ENCODE results near the gene MRPL24.

MRPL24 gene

DNA sequence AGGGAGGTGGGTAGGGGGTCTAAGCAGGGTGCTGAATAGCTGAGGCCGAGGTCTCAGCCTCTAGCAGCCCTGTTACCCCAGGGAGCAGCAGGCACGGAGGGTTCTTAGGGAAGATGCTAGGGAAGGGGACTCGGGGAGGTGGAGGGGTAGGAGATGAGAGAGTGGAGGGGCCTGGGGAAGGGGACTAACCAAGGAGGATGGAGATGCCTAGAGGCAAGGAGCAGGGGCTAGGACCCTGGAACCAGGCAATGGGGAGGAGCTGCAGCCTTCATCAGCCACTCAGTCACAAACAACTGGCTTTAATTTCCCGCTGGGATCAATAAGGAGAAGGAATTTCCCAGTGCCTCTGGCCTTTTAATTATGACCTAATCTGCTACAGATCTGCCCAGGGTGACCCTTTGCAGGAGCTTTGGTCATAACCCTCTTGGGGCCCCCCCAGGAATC is 32.6 kb downstream of the MRPL24 start:
- no peak for DNase-seq

DNA sequence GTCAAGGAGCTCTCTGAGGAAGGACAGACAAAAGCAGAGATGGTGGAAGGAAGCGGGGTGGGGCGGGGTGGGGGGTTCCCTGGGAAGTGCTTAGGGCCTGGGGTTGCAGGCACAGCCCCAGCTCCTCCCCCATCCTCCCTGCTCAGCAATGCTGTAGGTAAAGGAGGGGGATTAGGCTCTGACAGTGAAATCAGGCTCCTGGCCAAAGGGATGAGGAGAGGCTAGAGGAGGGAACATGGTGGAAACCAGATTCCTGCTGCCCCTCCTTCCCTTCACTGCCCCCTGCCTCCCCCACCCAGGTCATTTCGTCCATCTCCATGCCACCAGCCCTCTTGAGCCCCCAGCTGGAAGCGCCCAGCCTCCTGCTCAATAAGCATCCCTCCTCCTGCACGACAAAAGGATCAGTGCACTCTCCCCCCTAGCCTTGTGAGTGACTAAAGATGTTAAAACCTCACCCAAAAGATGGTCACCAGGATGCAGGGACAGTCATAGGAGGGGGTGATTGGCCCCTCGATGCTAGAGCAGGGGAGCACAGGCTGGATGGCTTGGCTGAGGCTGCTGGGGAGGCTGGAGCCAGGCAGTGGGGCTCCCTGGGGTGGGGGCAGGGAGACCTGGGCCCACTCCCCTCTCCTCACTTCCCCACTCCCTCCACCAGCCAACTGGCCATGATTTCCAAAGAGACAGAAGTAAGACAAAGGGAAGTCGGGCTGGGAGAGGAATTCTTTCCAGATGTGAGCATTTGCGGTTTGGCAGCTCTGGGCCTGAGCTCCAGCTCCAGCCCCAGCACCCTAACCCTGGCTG is 33.3 kb downstream of the MRPL24 start:
- no peak for DNase-seq

DNA sequence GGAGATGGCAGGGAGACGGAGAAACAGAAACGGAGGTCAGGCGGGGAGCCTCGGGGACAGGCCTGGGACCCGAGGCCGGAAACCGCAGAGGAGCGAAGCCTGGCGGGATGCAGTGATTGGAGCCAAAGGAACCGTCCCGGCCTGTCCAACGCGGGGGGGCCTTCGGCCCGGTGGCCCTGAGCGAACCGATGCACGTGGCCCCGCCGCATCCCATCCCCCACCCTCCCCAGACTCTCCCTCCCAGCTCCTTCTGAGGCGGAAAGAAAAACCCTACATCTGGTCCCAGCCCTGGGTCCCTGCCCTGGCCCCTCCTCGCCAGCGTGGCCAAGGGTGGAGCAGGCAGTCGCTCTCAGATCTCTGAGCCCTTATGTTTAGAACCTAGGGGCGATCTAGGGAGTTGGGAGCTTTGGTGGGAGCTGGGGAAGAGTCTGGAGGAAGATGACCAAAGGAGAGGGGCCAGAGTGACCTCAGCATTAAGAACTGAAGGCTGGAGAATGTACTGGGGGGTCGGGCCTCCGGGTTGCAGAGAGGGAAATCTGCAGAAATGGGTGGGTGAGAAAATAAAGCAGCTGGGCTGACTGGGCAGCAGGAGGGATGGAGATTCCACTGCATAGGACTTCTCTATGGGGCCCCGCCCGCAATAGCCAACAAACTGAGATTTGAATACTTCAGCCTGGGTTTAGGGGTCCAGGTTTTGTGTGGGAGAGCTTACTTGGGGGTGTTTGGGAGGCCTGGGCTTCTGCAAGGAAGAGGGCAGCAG is 34.1 kb downstream of the MRPL24 start:
- DNase-seq = no peak

DNA sequence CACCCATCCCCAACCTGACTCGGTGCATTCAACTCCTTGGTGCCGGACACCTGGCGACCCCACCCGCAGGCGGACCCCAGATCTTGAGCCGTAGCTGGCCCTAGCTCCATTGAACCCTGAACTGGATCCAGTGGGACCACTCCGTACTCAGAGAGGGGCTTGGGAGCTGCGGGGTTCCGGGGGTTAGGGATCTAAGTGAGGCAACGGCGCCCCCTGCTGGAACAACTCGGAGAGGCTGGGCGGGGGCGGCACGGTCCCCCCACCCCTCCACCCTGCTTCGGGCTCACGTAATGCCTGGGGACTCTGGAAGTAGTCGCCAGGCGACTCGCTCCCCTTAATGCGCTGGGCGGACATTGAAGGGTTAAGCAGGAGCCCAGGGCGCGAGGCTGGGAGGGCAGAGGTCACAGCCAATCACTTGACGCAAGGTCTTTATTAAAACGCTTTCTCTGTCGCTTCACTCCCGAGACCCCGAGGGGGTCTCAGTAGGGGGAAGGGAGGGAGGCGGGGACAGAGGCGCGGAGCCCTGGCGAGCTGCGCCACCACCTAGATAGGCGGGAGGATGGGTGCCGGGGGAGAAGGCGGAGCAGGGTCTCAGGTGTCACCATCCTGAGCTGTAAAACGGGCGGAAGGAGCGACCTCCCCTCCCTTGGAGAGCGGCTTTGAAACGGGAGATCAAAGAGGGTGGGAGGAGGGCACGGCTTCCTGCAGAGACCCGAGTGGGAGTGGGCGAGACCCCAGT is 34.8 kb downstream of the MRPL24 start:
- DNase-seq = peak; percentile 66

DNA sequence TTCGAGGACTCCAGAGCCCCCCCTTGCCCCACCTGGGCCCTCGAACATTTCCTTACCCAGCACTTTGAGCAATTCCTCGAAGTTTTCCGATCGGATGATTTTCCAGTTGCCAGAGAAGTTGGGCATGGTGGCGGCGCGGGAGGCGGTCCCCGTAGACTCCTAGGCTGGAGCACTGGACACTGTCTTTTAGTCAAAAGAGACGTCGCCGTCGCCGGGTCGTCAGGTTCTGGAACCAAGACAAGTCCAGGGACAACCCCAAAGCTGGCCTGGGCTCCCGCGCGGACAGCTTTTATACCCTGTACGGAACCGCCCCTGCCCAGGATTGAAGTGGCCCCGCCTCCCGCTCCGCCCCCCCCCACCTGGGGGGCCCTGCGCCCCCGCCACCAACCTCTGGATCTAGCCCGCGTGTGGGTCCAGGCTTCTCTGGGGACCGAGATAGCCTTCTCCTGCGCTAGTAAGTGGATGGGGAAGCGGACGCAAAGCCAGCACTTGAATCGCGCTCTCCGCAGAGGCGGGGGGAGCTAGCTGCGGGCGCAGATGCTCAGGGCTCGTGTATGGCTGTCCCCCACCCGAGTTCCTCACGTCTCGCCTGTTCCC is 35.5 kb downstream of the MRPL24 start, which contains the start of gene CRABP2:
Gene CRABP2, minus strand, starts transcription at position 263 of the 597 bp plus-strand sequence. Its CDS starts 137 bp downstream, at position 126.
- DNase-seq = no peak

DNA sequence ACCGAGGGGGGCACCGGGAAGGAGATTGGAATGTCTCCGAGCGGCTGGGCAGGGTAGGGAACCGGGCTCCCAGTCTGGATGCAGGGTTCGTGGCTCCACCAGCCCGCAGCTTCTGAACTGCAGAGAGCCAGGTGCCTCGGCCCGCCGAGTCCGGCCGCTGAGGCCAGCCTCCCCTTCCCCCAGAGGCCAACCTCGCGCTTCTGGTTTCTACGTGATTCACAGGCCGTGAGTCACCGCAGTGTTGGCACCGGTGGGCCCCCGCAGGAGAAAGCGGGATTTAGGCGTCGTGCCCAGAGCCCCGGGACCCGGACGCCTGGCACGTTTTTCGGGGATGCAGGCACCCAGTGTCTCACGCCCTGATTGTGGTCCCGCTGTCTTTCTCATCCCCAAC is 36.0 kb downstream of the MRPL24 start:
- peak; percentile 24 for DNase-seq

DNA sequence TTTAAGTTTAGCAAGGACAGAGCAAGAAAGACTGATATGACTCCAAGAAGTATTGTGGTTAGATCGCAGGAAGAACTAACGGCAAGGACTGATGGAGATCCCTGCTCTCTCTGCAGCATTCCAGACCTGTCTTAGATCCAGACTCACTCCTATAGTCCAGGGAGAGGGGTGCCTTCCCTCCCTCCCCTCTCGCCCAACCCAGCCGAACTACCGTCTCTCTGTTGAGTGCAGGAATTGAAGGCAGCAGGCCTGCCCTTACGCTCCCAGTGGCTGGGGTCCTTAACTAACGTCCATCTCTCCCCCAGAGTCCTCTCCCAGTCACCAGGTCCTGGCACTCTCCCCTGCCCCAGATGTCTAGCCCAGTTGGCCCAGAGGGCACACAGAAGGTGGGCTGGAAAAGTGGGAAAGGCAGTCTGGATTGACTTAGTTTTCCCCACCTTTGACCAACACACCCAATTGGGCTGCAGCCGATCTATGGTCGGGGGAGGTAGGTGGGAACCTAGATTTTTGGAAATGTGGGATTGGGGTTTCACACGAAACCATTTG is 36.6 kb downstream of the MRPL24 start:
- DNase-seq = no peak

DNA sequence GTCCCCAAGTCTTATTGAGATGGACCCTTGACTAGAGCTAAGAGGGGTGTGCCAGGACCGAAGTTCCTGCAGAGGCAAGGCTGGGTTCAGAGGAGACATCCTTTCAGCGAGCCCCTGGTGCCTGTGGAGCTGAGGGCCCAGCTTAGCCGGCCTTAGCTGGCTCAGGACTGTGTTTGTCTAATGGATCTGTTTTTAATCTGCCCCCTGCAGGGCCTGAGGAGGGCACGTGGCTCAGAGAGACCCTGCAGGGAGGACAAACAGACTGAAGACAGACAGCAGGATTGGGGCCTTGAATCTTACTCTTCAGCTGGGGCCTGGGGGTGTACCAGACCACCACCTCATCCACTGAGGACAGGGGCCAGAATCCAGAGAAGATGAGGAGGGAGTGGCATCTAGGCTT is 37.1 kb downstream of the MRPL24 start:
- no peak for DNase-seq

DNA sequence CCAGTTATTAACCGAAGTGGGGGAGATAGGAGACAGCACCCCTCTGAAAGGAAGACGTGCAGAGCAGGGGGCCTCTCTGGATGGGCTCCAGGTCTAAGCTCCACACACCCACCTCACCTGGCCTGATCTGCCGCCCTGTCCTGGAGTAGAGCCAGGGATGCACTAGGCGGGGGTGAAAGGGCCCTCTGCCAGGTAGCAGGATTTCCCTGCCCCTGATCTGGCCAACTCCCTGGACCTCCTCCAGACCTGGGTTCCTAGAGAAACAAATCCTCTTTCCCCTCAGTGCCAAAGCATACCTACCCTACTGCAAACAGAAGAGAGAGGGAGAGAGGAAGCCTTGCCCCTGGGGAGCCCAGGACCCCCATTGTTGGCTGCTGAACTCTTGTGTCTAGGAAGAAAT is 37.6 kb downstream of the MRPL24 start:
- no peak for DNase-seq

DNA sequence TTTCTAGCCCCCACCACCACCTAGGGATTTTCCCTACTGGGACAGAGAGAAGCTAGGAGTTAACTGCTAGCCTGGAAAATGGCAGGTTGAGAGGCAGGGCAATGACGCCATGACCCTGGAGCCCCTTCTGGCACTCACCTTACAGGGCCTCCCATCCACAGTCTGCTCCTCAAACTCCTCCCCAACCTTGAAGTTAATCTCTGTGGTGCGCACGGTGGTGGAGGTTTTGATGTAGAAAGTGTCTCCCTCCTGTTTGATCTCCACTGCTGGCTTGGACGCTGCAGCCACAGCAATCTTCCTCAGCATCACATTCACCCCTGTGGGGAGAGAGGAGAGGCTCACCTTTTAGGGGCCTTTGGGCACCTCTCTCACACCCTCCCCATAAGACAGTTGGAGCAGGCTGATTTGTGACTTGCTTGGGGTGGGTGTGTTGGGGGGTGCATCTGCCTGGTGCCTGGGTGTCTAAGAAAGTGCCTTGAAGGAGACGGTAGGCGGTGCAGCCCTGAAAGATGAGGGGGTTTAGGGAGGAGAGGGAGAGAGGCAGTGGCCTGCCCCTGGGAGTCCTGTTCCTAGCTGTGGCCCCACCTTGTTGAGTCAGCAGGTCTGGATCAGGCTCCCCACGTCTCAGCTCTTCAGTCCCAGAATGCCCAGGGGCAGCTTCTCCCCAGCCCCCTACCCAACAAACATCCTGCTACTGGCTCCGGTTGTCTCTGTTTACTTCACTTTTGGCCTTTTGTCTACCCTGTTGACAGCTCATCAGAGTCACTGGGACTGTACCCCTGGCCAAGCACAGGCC is 40.0 kb downstream of the MRPL24 start:
- DNase-seq = no peak

DNA sequence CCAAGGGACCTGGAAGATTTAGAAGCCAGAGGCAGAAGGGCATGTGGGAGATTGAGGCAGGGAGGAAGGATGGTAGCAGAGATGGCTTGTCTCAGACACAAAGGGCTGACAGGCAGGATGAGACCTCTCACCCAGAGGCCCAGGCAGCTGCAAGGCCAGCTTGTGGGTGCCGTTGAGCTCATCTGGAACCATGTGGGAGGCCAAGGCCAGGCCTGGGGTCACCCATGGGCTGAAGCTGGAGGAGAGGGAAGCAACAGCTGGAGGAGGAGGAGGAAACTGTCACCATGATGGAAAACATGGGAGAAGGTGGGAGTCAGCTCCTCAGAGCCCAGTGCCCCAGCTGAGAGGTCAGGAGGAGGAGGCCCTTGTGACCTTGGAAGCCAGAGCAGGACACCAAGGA is 41.9 kb downstream of the MRPL24 start:
- no peak for DNase-seq

DNA sequence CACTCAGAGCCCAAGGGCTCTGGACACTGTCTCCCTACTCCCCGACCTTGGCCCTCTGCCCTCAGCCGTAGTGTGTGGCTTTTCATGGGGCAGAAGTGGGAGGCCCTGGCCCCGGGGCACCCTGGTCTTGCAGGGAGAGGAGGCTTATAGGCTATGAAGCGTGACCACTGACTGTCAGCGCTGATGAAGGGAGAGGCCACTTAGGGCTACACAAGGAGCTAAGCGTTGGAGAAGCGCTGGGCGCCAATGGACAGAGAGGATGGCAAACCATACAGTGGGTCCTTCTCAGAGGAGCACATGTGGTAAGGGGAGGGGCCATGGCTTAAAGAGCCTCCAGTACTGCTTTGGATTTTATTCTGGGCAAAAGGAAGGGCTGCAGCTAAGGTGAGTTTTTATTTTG is 43.4 kb downstream of the MRPL24 start:
- DNase-seq = no peak

DNA sequence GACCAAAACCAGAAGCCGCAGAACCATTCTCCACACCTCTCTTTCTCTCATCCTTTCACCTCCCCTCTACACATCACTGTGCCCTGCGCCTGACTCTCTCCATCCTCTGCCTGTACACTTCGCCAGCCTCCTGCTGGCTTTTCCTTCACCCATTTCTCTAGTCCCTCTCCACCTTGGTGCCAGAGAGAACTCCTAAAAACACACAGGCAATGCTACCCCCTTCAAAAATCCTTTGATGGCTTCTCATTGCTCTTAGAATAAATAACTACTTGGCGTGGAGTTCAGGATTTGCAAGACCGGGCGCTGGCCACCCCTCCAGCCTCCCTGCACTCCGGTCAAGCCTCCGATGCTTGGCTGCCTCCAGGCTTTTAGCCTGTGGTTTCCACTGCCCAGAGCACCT is 44.1 kb downstream of the MRPL24 start:
- DNase-seq = no peak

DNA sequence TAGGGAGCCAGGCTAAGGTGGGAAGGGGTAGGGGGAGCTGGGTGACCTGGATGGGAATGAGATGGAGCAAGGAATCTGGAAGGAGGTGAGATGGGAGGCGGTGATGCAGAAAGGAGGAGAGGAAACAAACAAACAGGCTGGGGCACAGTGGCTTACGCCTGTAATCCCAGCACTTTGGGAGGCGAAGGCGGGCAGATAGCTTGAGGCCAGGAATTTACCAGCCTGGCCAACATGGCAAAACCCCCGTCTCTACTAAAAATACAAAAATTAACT is 46.3 kb downstream of the MRPL24 start:
- no peak for DNase-seq

DNA sequence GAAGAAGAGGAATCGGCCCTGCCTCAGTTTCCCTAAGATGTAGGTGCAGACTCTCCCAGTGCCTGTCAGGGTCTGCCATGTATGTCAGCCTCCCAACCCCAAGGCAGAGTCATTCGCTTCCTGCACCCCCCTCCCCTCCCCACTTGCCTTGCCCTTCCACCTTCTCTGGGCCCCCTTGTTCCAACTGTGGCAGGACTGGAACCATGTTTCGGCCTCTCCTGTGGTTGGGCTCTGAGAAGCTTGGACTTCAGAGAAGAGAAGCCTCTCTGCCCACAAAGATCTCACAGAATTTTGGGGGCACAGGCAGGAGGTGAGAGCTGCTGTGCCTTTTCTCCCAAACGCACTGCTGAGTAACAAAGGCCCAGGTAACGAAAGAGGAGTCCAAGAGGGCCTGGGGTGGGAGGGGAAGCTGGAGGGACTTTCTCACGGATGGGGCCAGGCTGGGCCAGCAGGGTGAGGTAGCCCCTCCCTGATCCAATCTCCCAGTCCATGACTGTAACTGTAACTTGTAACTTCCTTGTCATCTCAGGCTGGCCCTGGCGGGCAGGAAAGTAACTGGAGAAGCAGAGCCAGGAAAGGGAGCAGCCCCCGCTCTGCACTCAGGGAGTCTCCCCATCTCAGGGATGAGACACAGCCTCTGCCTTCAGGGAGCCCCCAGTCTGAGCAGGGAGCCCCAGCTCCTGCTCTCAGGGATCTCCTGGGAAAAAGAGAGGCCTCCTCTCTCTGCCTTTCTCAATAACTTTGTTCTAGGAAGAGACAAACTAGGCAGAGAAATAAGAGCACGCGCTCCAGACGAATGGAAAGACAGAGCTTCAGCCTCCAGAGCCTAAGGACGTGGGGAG is 46.8 kb downstream of the MRPL24 start:
- DNase-seq = no peak

DNA sequence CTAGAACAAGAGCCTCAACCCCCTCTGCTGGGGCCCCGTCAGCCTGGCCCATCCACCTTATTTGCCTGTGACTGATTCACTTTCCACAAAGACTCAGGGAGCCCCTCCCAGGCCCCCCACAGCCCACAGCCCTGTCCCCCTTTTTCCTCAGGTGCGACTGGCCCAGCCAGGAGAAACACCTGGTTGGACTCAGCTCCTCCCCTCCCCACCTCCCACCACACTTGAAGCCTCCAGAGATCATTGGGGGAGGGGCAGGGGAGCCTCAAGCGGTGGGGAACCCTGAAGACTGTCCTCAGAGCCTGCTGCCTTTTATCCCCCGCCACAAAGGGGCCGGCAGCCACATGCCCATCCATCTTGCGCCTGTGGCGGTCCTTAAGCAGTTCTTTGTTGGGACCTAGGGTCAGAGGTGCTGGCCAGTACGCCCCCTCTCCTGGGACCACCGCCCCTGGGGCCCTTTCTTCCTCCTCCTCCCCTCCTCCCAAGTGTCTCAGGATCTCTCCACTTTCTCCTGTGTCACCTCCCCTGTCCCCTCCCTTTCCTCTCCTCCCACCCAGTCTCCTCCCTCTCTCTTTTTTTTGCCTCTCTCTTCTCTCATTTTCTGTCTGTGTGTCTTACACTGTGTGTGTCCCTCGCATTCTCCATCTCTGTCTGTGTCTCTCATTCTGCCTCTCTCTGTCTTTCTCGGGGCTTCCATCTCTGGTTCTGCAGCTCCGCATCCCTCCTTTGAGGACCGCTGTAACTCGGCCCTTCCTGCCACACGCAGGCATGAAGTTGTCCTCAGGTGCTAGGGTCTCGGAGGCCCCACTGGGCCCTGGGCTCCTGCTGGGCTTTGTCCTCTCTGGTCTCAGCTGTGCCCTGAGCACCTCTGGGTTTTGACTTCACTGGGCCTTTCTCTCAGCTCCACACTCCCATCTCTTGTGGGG is 47.7 kb downstream of the MRPL24 start:
- no peak for DNase-seq

DNA sequence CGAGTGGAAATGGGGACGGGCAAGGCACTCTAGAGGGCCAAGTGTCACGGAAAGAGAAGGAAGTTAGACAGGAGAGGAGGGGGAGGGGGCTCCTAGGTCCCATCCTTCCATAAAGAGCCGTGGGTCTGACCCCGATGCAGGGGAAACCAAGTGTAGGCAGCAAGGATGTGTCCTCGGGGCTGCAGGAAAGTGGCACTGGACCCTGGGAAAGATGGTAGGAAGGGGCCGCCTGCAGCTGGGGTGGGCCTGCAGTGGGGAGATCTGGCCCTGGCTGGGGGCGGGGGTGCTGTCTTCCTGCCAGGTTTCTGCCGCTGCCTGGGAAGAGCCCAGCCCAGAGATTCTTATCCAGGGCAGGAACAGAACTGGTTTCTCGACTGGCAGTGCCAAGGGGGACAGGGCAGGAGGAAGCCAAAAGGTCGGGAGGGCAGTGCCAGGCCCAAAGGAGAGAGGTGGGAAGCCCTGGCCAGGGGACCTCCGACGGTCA is 48.4 kb downstream of the MRPL24 start:
- DNase-seq = no peak

DNA sequence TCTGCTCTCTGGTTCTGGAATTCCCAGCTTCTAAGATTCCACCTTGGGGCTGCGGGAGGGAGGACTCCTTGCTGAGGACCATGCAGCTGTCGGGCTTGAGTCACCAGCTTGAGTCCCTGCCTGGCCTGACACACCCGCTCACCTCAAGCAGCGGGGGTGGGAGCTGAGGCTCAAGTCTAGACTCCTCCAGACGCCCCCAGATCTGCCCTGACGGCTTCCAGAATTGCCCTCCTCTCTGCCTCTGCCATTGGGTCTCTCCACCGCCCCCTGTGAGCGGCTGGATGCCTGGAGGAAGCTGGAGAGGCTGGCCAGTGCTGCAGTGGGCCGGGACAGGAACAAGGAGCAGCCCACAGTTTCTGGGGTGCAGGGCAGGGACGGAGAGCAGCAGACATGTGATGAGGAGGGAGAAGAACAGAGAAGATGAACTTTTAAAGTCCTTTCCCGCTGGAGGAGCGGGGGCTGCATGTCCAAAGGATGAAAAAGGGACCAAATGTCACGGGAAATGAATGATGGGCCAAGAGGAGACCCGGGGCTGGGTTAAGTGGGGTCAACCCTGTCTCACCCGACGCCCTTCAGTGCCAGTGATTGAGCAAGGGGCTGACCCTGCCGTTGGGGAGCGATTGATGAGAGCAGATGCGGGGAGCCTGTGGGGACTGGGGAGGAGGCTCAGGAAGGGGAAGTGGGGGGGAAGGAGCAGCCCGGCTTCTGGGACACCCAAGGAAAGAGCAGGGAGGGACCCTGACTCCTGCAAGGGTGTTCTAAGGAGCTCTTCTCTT is 49.0 kb downstream of the MRPL24 start:
- no peak for DNase-seq

DNA sequence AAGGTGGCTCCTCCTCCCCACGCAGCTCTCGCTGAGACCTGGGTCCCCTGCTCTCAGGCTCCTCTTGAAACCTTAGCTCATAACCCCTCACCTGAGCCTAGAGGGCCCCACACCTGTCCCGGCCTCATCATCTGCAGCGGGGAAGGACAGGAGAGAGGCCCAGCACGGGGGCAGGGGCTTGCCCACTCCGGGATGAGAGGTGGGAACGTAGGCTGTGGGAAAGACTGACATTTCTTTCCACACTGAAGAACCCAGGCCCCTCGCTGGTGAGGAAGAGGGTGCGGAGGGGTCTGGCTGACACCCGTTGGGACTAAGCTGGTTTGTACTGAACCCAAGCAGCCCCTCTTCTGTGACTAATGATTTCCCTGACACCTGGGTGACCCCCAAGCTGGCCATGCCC is 49.7 kb downstream of the MRPL24 start:
- DNase-seq = no peak
